Measurements from ENCODE around the gene POMT1.
"Not testable (repeated sequence)": the region's sequence is repeated elsewhere in the genome, so short reads cannot be mapped to it uniquely, and the experiment has no call there.

Gene POMT1

GRCh38 chr9:131530920-131531832 is 28.5 kb downstream of the POMT1 start, which contains the start of gene UCK1:
Gene UCK1 (minus strand): TSS chr9:131531263. CDS start chr9:131531174, 89 bp downstream.
- peak within 1 kb of the TSS; percentile 79 for H3K4me3 ChIP-seq (ENCODE audit: low read length)
- TF ChIP-seq ZNF274 (IDR thresholded peaks at IDR 0.05; ENCODE audit: low read depth, low read length) = no peak

GRCh38 chr9:131534721-131535237 is 32.1 kb downstream of the POMT1 start:
- H3K4me3 ChIP-seq (ENCODE audit: low read length) = no peak overlapping the region
- TF ChIP-seq ZNF274 (IDR thresholded peaks at IDR 0.05; ENCODE audit: low read depth, low read length) = no peak

GRCh38 chr9:131537946-131538345 is 35.2 kb downstream of the POMT1 start:
- TF ChIP-seq ZNF274 (IDR thresholded peaks at IDR 0.05; ENCODE audit: low read depth, low read length) = no peak
- no peak overlapping the region for H3K4me3 ChIP-seq (ENCODE audit: low read length)

GRCh38 chr9:131539223-131539923 is 36.7 kb downstream of the POMT1 start:
- H3K4me3 ChIP-seq (ENCODE audit: low read length) = no peak overlapping the region
- TF ChIP-seq ZNF274 (IDR thresholded peaks at IDR 0.05; ENCODE audit: low read depth, low read length) = no peak

- TF ChIP-seq ZNF274 (IDR thresholded peaks at IDR 0.05; ENCODE audit: low read depth, low read length) = no peak
- H3K4me3 ChIP-seq (ENCODE audit: low read length) = no peak overlapping the region
Observed at GRCh38 chr9:131543141-131543540, 40.4 kb downstream of the POMT1 start.

- TF ChIP-seq ZNF274 (IDR thresholded peaks at IDR 0.05; ENCODE audit: low read depth, low read length) = no peak
- no peak within 1 kb of the TSS for H3K4me3 ChIP-seq (ENCODE audit: low read length)
Observed at GRCh38 chr9:131545003-131545785, 42.5 kb downstream of the POMT1 start, which contains the start of gene PRRT1B. Gene PRRT1B (plus strand): TSS chr9:131545523. CDS start chr9:131545616, 93 bp downstream.

- no peak for TF ChIP-seq ZNF274 (IDR thresholded peaks at IDR 0.05; ENCODE audit: low read depth, low read length)
- no peak overlapping the region for H3K4me3 ChIP-seq (ENCODE audit: low read length)
Observed at GRCh38 chr9:131545786-131546335, 43.1 kb downstream of the POMT1 start.

GRCh38 chr9:131546336-131547084 is 43.8 kb downstream of the POMT1 start:
- no peak overlapping the region for H3K4me3 ChIP-seq (ENCODE audit: low read length)
- TF ChIP-seq ZNF274 (IDR thresholded peaks at IDR 0.05; ENCODE audit: low read depth, low read length) = no peak

- H3K4me3 ChIP-seq (ENCODE audit: low read length) = not testable (repeated sequence)
Observed at GRCh38 chr9:131549186-131549585, 46.5 kb downstream of the POMT1 start.

- not testable (repeated sequence) for H3K4me3 ChIP-seq (ENCODE audit: low read length)
Observed at GRCh38 chr9:131550465-131550864, 47.7 kb downstream of the POMT1 start.

GRCh38 chr9:131552030-131552429 is 49.3 kb downstream of the POMT1 start:
- TF ChIP-seq ZNF274 (IDR thresholded peaks at IDR 0.05; ENCODE audit: low read depth, low read length) = no peak
- no peak overlapping the region for H3K4me3 ChIP-seq (ENCODE audit: low read length)

GRCh38 chr9:131554087-131554842 is 51.5 kb downstream of the POMT1 start:
- no peak for TF ChIP-seq ZNF274 (IDR thresholded peaks at IDR 0.05; ENCODE audit: low read depth, low read length)
- no peak overlapping the region for H3K4me3 ChIP-seq (ENCODE audit: low read length)
